Neural cell (in vitro differentiated cells): ENCODE measurements around the gene PSMG4. TPM values are rescaled to one million over a fixed set of nuclear protein-coding genes. Genes with fewer than 3 reads are reported as not detected.

Experiments
- H2AFZ ChIP-seq: fragments of 200-600, 300-800 bp; sonication (generic), shearing (Covaris generic); 2 replicates; pipeline ENCODE4 v1.6.0; 2014; ENCODE audit warnings: low read depth, mild to moderate bottlenecking, antibody characterized with exemption, low read length, moderate library complexity
- H3F3A ChIP-seq: fragments of 200-600 bp; shearing (Covaris generic); 2 replicates; pipeline ENCODE4 v1.6.1; 2016; ENCODE audit warnings: mild to moderate bottlenecking, moderate library complexity, mixed read lengths, antibody characterized with exemption, low read length; ENCODE audit not compliant: insufficient read depth, poor library complexity, severe bottlenecking
- H3K27ac ChIP-seq: fragments of 200-600, 300-800 bp; sonication (generic), shearing (Covaris generic); 2 replicates; pipeline ENCODE4 v1.5.1; 2014; ENCODE audit warnings: mild to moderate bottlenecking, low read length, moderate library complexity
- H3K27me3 ChIP-seq: fragments of 300-800, 200-600 bp; sonication (generic), shearing (Covaris generic); 2 replicates; pipeline ENCODE4 v1.6.0; 2014; ENCODE audit warnings: mild to moderate bottlenecking, low read depth, low read length, moderate library complexity; ENCODE audit not compliant: insufficient read depth
- H3K36me3 ChIP-seq: fragments of 300-800, 200-600 bp; sonication (generic), shearing (Covaris generic); 2 replicates; pipeline ENCODE4 v1.5.1; 2014; ENCODE audit warnings: mild to moderate bottlenecking, antibody characterized with exemption, low read length, moderate library complexity; ENCODE audit not compliant: insufficient read depth
- H3K4me2 ChIP-seq: fragments of 300-800, 200-600 bp; sonication (generic), shearing (Covaris generic); 2 replicates; pipeline ENCODE4 v1.6.0; 2014; ENCODE audit warnings: mild to moderate bottlenecking, low read length
- H3K4me3 ChIP-seq: fragments of 300-800, 200-600 bp; sonication (generic), shearing (Covaris generic); 2 replicates; pipeline ENCODE4 v1.5.1; 2014; ENCODE audit warnings: mild to moderate bottlenecking, low read length, moderate library complexity
- H3K79me2 ChIP-seq: fragments of 200-600 bp; shearing (Covaris generic); replicated peaks from 2 replicates; pipeline ENCODE4 v1.6.0; 2014; ENCODE audit warnings: mild to moderate bottlenecking, low read length, moderate library complexity; ENCODE audit not compliant: insufficient read depth
- H3K9ac ChIP-seq: fragments of 300-800, 200-600 bp; sonication (generic), shearing (Covaris generic); 2 replicates; pipeline ENCODE4 v1.6.1; 2016; ENCODE audit warnings: mild to moderate bottlenecking, low read length, mixed read lengths
- H3K9me2 ChIP-seq: fragments of 200-600 bp; shearing (Covaris generic); 2 replicates; pipeline ENCODE4 v1.6.1; 2016; ENCODE audit warnings: mild to moderate bottlenecking, low read length, mixed read lengths; ENCODE audit not compliant: insufficient read depth
- H3K9me3 ChIP-seq: fragments of 200-600, 300-800 bp; sonication (generic), shearing (Covaris generic); 2 replicates; pipeline ENCODE4 v1.6.1; 2016; ENCODE audit warnings: mild to moderate bottlenecking, mixed run types, low read length, moderate library complexity, mixed read lengths
- H4K20me1 ChIP-seq: fragments of 200-600 bp; shearing (Covaris generic); 2 replicates; pipeline ENCODE4 v1.6.1; 2016; ENCODE audit warnings: mild to moderate bottlenecking, mixed run types; ENCODE audit not compliant: insufficient read depth
- EP300 ChIP-seq: fragments of 450-650 bp; conservative IDR thresholded peaks from 2 replicates; pipeline ENCODE4 v1.6.1; 2014; ENCODE audit warnings: antibody characterized with exemption, mild to moderate bottlenecking, moderate library complexity; ENCODE audit not compliant: poor library complexity, severe bottlenecking
- EZH2 ChIP-seq: fragments of 200-600, 300-800 bp; shearing (Covaris generic), sonication (generic); IDR thresholded peaks from 2 replicates; pipeline ENCODE4 v1.6.1; 2014; ENCODE audit warnings: antibody characterized with exemption, low read length, borderline replicate concordance, mild to moderate bottlenecking; ENCODE audit not compliant: insufficient read depth, poor library complexity, severe bottlenecking
- MXI1 ChIP-seq: fragments of 450-650 bp; conservative IDR thresholded peaks from 2 replicates; pipeline ENCODE4 v1.6.1; 2014; ENCODE audit warnings: antibody characterized with exemption, mild to moderate bottlenecking; ENCODE audit not compliant: poor library complexity, severe bottlenecking
- POLR2AphosphoS5 ChIP-seq: IDR thresholded peaks from 2 replicates; pipeline ENCODE4 v1.6.1; 2012
- RAD21 ChIP-seq: fragments of 450-650 bp; conservative IDR thresholded peaks from 2 replicates; pipeline ENCODE4 v1.6.1; 2014; ENCODE audit warnings: antibody characterized with exemption, mild to moderate bottlenecking, moderate library complexity
- SMC3 ChIP-seq: fragments of 450-650 bp; conservative IDR thresholded peaks from 2 replicates; pipeline ENCODE4 v1.6.1; 2014; ENCODE audit warnings: antibody characterized with exemption, mild to moderate bottlenecking, moderate library complexity; ENCODE audit not compliant: poor library complexity
- TAF1 ChIP-seq: IDR thresholded peaks from 2 replicates; pipeline ENCODE4 v1.6.1; 2012; ENCODE audit warnings: low read depth
- polyA plus RNA-seq: library from polyadenylated mRNA; depleted of rRNA; stranded (reverse); fragments of >200 nt; gene quantifications from 2 replicates; pipeline ENCODE4 v1.2.3, GENCODE V29; 2014
- TF ChIP-seq, protein P1 (sequence below): IDR thresholded peaks from 2 replicates; pipeline ENCODE4 v1.6.1; 2012; ENCODE audit warnings: borderline replicate concordance
- TF ChIP-seq, protein P2 (sequence below): fragments of 450-650 bp; IDR thresholded peaks from 2 replicates; pipeline ENCODE4 v1.5.1; 2014; ENCODE audit warnings: antibody characterized with exemption, mild to moderate bottlenecking, moderate library complexity; ENCODE audit not compliant: poor library complexity, severe bottlenecking

PSMG4 gene
- polyA plus RNA-seq, 1 donor from 2014 or later = 52.0 TPM

DNA sequence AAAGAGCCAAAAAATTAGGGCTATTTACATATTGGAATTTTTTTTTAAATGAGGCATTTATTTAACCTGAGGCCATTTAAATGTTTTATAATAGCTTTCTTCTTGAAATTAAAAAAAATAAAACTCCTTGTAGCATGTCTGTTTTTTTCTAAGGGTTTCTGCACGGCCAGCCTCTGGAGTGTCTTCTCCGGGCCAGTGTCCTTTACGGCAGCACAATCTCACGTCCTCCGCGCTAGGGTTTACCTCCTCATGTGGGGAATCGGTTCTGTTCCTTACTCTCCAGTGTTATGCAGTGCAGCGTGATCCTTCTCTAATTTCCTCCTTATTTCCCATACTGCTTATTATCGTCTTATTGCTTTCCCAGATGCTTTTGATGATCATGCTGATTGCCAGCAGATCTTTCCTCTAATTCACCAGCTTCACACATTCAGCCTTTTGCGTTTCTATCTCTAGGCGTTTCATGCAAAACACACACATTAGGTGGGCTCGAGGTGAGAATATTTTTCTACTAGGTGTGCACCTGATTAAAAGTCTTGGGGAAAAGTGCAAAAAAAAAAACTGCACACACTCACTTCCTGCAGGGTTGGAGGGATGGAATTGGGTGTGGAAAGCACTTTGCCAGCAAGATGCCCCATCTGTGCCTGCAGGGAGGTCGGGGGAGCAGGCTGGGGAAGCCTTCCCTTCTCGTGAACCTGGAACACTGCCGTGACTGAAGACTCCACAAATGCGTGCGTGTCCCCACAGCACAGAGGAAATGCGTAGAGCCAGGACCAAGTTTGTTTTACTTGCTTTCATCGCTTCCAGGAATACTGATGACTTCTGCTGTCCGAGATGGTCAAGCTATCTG is 56.1 kb downstream of the PSMG4 start:
- H3K27me3 ChIP-seq = no peaks in the 10 kb centered on the region

DNA sequence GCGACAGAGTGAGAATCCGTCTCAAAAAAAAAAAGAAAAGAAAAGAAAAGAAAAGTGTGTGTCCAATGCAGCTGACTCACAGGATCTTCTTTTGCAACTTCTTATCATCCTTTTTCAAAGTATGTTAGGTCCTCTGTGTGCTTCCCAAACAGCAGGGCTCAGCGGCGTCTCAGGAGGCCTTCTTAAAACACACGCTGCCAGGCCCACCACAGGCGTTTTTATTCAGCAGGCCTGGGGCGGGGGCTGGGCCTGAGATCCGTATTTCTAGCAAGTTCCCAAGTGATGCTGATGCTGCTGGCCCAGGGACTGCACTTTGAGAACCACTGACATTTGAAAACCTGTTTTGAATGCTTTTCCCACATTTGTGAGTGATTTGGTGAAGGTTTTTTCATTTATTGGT is 57.1 kb downstream of the PSMG4 start:
- no peaks in the 10 kb centered on the region for H3K79me2 ChIP-seq
- H3K27ac ChIP-seq = no peak overlapping the region
- TF ChIP-seq, protein P1, sequence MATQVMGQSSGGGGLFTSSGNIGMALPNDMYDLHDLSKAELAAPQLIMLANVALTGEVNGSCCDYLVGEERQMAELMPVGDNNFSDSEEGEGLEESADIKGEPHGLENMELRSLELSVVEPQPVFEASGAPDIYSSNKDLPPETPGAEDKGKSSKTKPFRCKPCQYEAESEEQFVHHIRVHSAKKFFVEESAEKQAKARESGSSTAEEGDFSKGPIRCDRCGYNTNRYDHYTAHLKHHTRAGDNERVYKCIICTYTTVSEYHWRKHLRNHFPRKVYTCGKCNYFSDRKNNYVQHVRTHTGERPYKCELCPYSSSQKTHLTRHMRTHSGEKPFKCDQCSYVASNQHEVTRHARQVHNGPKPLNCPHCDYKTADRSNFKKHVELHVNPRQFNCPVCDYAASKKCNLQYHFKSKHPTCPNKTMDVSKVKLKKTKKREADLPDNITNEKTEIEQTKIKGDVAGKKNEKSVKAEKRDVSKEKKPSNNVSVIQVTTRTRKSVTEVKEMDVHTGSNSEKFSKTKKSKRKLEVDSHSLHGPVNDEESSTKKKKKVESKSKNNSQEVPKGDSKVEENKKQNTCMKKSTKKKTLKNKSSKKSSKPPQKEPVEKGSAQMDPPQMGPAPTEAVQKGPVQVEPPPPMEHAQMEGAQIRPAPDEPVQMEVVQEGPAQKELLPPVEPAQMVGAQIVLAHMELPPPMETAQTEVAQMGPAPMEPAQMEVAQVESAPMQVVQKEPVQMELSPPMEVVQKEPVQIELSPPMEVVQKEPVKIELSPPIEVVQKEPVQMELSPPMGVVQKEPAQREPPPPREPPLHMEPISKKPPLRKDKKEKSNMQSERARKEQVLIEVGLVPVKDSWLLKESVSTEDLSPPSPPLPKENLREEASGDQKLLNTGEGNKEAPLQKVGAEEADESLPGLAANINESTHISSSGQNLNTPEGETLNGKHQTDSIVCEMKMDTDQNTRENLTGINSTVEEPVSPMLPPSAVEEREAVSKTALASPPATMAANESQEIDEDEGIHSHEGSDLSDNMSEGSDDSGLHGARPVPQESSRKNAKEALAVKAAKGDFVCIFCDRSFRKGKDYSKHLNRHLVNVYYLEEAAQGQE = no peak
- TF ChIP-seq POLR2AphosphoS5 (no peak), RAD21 (no peak), MXI1 (no peak), SMC3 (no peak), TAF1 (no peak), EP300 (no peak), EZH2 (no peak)
- TF ChIP-seq, protein P2, sequence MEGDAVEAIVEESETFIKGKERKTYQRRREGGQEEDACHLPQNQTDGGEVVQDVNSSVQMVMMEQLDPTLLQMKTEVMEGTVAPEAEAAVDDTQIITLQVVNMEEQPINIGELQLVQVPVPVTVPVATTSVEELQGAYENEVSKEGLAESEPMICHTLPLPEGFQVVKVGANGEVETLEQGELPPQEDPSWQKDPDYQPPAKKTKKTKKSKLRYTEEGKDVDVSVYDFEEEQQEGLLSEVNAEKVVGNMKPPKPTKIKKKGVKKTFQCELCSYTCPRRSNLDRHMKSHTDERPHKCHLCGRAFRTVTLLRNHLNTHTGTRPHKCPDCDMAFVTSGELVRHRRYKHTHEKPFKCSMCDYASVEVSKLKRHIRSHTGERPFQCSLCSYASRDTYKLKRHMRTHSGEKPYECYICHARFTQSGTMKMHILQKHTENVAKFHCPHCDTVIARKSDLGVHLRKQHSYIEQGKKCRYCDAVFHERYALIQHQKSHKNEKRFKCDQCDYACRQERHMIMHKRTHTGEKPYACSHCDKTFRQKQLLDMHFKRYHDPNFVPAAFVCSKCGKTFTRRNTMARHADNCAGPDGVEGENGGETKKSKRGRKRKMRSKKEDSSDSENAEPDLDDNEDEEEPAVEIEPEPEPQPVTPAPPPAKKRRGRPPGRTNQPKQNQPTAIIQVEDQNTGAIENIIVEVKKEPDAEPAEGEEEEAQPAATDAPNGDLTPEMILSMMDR = no peak
- H3K9me3 ChIP-seq = no peaks in the 10 kb centered on the region
- no peaks in the 10 kb centered on the region for H3K9me2 ChIP-seq
- no peaks in the 10 kb centered on the region for H3F3A ChIP-seq
- no peak overlapping the region for H3K4me2 ChIP-seq
- H3K9ac ChIP-seq = no peak overlapping the region
- no peaks in the 10 kb centered on the region for H3K27me3 ChIP-seq
- no peaks in the 10 kb centered on the region for H3K36me3 ChIP-seq
- H2AFZ ChIP-seq = no peak overlapping the region
- no peak overlapping the region for H3K4me3 ChIP-seq
- H4K20me1 ChIP-seq = no peaks in the 10 kb centered on the region

More for the DNA sequence above, 56.1 kb downstream of the PSMG4 start:
- Histone ChIP-seq H3K79me2 (no peaks in the 10 kb centered on the region), H3K27ac (no peak overlapping the region), H3K4me2 (no peak overlapping the region), H4K20me1 (no peaks in the 10 kb centered on the region), H3K36me3 (no peaks in the 10 kb centered on the region), H3K9me3 (no peaks in the 10 kb centered on the region), H3K9ac (no peak overlapping the region), H3K9me2 (no peaks in the 10 kb centered on the region), H3F3A (no peaks in the 10 kb centered on the region), H3K4me3 (no peak overlapping the region), H2AFZ (no peak overlapping the region)
- TF ChIP-seq EP300 (no peak), POLR2AphosphoS5 (no peak), MXI1 (no peak), EZH2 (no peak), RAD21 (no peak), SMC3 (no peak), TAF1 (no peak)
- TF ChIP-seq, protein P1 = no peak
- TF ChIP-seq, protein P2 = no peak
